Uterus (tissue), 4 donors: Measurements from ENCODE around the gene ESRRG. TPM values are rescaled to one million over a fixed set of nuclear protein-coding genes. Genes with fewer than 3 reads are reported as not detected.
"Not testable (repeated sequence)": the region's sequence is repeated elsewhere in the genome, so short reads cannot be mapped to it uniquely, and the experiment has no call there.

Experiments used
- DNase-seq, 2 donors: peaks; one replicate each; pipeline ENCODE4 v3.0.0-alpha.2; 2019 to 2020
- H3K27ac ChIP-seq, 2 donors: fragments of 200-600 bp; sonication (generic); 1 replicate in 1 of 2; 2 replicates in 1 of 2; pipeline ENCODE4 v1.5.1; 2016 to 2018
- H3K27me3 ChIP-seq, 2 donors: fragments of 200-600 bp; sonication (generic); one replicate each; pipeline ENCODE4 v1.5.1; 2018 to 2019; ENCODE audit warnings: control low read depth in 1 of 2
- H3K36me3 ChIP-seq, 2 donors: fragments of 200-600 bp; sonication (generic); one replicate each; pipeline ENCODE4 v1.5.1; 2019; ENCODE audit warnings: control low read depth in 1 of 2
- H3K4me1 ChIP-seq, 2 donors: fragments of 200-600 bp; sonication (generic); one replicate each; pipeline ENCODE4 v1.5.1; 2018 to 2019; ENCODE audit warnings: control low read depth in 1 of 2
- H3K4me3 ChIP-seq, 2 donors: fragments of 200-600 bp; sonication (generic); 1 replicate in 1 of 2; 2 replicates in 1 of 2; pipeline ENCODE4 v1.5.1; 2018 to 2019; ENCODE audit warnings: mild to moderate bottlenecking in 1 of 2
- H3K9me3 ChIP-seq, 2 donors: fragments of 200-600 bp; sonication (generic); one replicate each; pipeline ENCODE4 v1.5.1; 2019; ENCODE audit warnings: control low read depth in 1 of 2
- POLR2A ChIP-seq, 2 donors: fragments of 450-650 bp; IDR thresholded peaks; one replicate each; pipeline ENCODE4 v1.6.1; 2016; ENCODE audit warnings: antibody characterized with exemption in 2 of 2, mild to moderate bottlenecking in 1 of 2, moderate library complexity in 1 of 2
- intact Hi-C: fragments of 100-400 bp; cut with DNase I; formaldehyde crosslinking; loops from one replicate; pipeline ENCODE4 v1.15.1; 2023; ENCODE audit warnings: low total_unique reads
- total RNA-seq, 4 donors: library from RNA; depleted of rRNA in 3 of 4; stranded (reverse); fragments of >200 nt in 3 of 4; gene quantifications; one replicate each; pipeline versions ENCODE4 v1.1.0 to v1.2.4, GENCODE V29; 2014 to 2023
- TF ChIP-seq, protein P1 (sequence below), 4 experiments: fragments of 200-600 bp in 2 of 4; fragments of 450-650 bp in 2 of 4; sonication (generic) in 2 of 4; IDR thresholded peaks; one replicate each; pipeline ENCODE4 v1.5.1; 2016 to 2019; ENCODE audit warnings: antibody characterized with exemption in 4 of 4, mild to moderate bottlenecking in 2 of 4, moderate library complexity in 1 of 4
- donor health status: DM: yes; HTN: yes; CAD: no.

ESRRG gene
- total RNA-seq, 4 donors from 2014 or later: 0.21 to 14.6 (median 0.29) TPM; not detected in 1

DNA sequence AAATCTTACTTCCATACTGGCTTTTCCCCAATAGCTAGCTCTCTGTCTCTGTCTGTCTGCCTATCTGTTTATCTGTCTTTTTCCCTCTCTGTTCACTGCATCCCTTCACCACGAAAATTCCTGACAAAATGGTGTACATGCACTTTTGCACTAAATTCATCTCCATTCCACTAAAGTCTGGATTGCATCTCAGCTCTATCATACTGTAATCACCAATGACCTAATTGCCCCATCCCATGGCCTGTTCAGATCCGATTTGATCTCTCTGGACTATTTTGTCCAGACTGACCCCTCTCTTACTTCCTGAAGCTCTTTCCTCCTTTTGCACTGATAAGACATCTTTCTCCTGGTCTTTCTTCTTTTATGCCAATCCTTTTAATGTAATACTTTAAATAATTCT, 187.5 kb downstream of the ESRRG start:
- no peaks in the 10 kb centered on the region for H3K4me1 ChIP-seq
- no peaks in the 10 kb centered on the region for H3K36me3 ChIP-seq
- intact Hi-C loops: no loop called here
- no peak for DNase-seq
- no peaks in the 10 kb centered on the region for H3K9me3 ChIP-seq
- H3K4me3 ChIP-seq: no peak overlapping the region
- TF ChIP-seq, protein P1, sequence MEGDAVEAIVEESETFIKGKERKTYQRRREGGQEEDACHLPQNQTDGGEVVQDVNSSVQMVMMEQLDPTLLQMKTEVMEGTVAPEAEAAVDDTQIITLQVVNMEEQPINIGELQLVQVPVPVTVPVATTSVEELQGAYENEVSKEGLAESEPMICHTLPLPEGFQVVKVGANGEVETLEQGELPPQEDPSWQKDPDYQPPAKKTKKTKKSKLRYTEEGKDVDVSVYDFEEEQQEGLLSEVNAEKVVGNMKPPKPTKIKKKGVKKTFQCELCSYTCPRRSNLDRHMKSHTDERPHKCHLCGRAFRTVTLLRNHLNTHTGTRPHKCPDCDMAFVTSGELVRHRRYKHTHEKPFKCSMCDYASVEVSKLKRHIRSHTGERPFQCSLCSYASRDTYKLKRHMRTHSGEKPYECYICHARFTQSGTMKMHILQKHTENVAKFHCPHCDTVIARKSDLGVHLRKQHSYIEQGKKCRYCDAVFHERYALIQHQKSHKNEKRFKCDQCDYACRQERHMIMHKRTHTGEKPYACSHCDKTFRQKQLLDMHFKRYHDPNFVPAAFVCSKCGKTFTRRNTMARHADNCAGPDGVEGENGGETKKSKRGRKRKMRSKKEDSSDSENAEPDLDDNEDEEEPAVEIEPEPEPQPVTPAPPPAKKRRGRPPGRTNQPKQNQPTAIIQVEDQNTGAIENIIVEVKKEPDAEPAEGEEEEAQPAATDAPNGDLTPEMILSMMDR (IDR thresholded peaks at IDR 0.05): no peak
- no peak for TF ChIP-seq POLR2A (IDR thresholded peaks at IDR 0.05)
- H3K27me3 ChIP-seq: no peaks in the 10 kb centered on the region
- H3K27ac ChIP-seq: no peak overlapping the region

DNA sequence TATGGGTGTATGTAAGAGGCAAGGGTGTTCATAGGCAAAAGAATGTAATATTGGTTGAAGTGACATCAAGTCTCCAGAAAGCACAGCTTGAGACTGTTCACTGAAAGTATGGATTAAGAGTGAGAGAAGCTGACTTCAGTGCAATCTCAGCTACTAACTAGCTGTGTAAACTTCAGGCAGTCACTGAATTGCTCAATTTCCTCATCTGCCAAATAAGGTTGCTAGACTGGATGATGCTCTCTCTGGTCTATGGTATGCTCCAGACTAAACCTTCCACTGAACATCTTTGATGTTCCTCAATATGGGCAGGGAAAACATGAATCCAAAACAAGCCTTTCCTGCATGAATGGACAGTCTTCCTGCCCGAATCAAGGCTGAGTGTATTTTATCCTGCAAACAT, 188.2 kb downstream of the ESRRG start:
- H3K4me1 ChIP-seq: no peaks in the 10 kb centered on the region

DNA sequence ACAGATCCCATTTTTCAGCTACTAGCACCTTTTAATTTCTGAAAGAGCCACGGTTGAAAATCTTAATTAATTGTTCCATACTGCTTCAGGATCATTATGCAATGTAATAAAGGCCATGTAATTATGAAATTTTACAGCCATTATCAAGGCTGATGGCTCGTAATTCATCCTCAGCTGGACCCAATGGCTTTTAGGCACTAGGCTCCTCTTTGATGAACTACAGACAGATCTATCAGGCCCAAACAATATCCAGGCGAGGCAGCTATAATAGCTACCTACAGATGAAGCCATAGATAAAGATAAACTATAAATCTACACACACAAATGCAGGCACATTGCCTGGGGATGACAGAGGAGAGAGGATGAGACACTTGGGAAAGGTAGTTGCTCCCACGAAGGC, 189.5 kb downstream of the ESRRG start:
- intact Hi-C loops: no loop called here
- TF ChIP-seq, protein P1 (IDR thresholded peaks at IDR 0.05): no peak
- no peak for TF ChIP-seq POLR2A (IDR thresholded peaks at IDR 0.05)
- no peak overlapping the region for H3K4me3 ChIP-seq
- H3K27ac ChIP-seq: no peak overlapping the region
- no peaks in the 10 kb centered on the region for H3K4me1 ChIP-seq
- H3K9me3 ChIP-seq: no peaks in the 10 kb centered on the region
- no peaks in the 10 kb centered on the region for H3K27me3 ChIP-seq
- no peak for DNase-seq
- H3K36me3 ChIP-seq: no peaks in the 10 kb centered on the region

More for the DNA sequence above, 188.2 kb downstream of the ESRRG start:
- TF ChIP-seq POLR2A (IDR thresholded peaks at IDR 0.05): no peak
- TF ChIP-seq, protein P1 (IDR thresholded peaks at IDR 0.05): no peak
- Histone ChIP-seq H3K27ac (no peak overlapping the region), H3K9me3 (no peaks in the 10 kb centered on the region), H3K4me3 (no peak overlapping the region), H3K27me3 (no peaks in the 10 kb centered on the region), H3K36me3 (no peaks in the 10 kb centered on the region)
- intact Hi-C loops: no loop called here
- DNase-seq: no peak

DNA sequence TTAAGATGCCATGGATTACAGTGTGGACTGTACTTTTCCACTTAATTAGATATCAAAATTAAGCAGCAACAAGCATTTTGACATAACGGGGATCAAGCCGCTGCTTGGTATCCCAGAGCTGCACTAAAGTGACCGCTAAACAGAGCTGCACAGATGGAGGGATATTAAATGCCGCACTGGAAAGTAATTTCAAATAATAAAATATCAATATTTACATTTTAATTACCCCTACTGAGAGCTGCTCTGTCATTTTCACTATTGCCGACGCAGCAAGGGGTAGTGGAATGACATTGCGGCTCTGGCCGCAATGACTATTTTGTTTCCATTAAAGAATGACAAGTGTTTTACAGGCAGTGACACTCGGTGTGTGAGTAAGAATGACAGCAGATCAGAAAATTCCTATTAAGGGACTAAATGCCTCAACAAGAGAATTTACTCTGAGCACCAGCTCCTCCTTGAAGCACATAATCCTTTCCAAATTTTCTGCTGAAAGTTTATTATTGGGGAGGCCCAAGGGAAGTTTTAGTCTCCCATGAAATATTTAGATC, 190.9 kb downstream of the ESRRG start:
- TF ChIP-seq, protein P1 (IDR thresholded peaks at IDR 0.05): no peak
- TF ChIP-seq POLR2A (IDR thresholded peaks at IDR 0.05): no peak
- Histone ChIP-seq H3K9me3 (no peaks in the 10 kb centered on the region), H3K27me3 (no peaks in the 10 kb centered on the region), H3K27ac (no peak overlapping the region), H3K4me1 (no peaks in the 10 kb centered on the region), H3K4me3 (no peak overlapping the region), H3K36me3 (no peaks in the 10 kb centered on the region)
- DNase-seq: no peak
- intact Hi-C loops: no loop called here

DNA sequence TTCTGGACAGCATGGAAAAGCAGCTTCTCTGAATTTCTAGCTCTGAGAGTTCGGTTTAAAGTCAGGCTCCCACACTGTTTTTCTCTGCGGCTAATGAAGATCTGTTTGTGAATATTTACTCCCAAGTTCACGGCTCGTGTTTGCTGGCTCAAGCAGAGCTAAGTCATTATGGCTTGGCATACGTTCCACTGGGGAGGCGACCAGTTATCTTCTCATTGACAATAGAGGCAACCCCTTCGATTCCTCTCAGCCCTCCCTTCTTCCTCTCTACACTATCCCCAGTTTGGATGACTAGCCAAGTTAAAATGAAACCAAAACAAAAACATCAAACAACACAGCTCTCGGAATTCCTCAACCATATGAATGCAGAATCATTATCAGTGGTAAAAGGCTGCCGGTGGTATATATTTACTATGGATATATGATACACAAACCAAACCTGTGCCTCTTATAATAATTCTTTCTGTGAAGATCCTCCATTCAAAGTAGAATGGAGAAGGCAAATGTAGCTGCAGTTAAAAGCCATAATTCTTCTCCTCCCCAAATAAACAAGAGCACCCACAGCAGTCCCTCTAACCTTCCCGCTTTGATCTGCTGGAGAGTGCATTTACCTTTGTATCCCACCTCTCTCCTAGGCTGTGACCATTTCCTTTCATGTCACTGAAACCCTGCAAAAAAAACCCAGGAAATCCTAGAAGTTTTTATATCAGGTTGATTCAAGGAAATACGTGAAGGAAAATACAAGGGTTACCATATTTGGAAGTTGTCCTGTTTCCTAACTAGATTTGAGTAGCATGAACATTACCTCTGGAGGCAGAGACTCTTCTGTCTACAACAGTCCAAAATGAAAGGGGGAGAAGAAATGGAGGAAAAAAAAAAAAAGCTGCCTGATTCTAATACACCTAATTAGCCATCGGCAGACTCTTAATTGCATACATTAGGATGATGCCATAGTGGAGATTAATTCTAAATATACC, 191.7 kb downstream of the ESRRG start:
- Histone ChIP-seq H3K4me3 (peak overlapping the region; percentile 36 to 37), H3K4me1 (no peaks in the 10 kb centered on the region), H3K9me3 (no peaks in the 10 kb centered on the region), H3K36me3 (no peaks in the 10 kb centered on the region), H3K27ac (peak overlapping the region; percentile 13 to 51), H3K27me3 (no peaks in the 10 kb centered on the region)
- intact Hi-C loops: no loop called here
- TF ChIP-seq, protein P1 (IDR thresholded peaks at IDR 0.05): no peak
- TF ChIP-seq POLR2A (IDR thresholded peaks at IDR 0.05): no peak
- DNase-seq: no peak

DNA sequence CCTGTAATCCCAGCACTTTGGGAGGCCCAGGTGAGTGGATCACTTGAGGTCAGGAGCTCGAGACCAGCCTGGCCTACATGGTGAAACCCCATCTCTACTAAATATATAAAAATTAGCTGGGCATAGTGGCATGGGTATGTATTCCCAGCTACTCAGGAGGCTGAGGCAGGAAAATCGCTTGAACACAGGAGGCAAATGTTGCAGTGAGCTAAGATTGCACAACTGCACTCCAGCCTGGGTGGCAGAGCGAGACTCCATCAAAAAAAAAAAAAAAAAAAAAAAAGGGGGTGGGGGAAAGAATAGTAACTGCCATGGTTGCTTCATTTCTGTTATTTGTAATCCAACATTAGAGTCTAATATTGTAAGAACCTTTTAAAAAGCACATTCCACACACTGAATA, 193.4 kb downstream of the ESRRG start:
- H3K27me3 ChIP-seq, intact Hi-C loops, DNase-seq: not testable (repeated sequence)

More for the DNA sequence above, 193.4 kb downstream of the ESRRG start:
- H3K9me3 ChIP-seq, H3K4me3 ChIP-seq, H3K36me3 ChIP-seq, H3K27ac ChIP-seq, H3K4me1 ChIP-seq: not testable (repeated sequence)
